ENCODE results near the gene URB1.

DNA sequence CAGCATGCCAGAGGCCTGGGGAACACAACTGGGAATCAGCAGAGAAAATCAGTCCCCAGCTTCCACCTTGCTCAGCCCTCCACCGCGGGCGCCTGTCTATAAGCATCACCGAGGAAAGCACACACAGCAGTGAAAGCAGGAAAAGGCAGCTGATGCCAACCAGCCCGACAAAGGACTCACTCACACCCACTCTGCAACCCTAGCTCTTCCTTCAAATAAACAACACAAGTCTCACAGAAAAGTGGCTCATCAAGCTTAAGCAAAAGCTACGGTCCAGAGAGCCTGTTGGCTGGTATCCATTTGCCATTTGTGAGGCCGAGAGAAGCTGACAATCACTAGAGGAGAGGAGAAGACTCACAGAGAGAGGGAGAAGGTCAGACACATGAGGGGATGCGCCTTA, 67.1 kb downstream of the URB1 start:
- no peak for TF ChIP-seq ZNF785 (CRISPR knock-in tag; IDR thresholded peaks at IDR 0.05)
- no peak for TF ChIP-seq ZFP1 (CRISPR knock-in tag; IDR thresholded peaks at IDR 0.05)
- no peak for TF ChIP-seq SMARCC2 (IDR thresholded peaks at IDR 0.05; ENCODE audit: low read depth)
- no peak for TF ChIP-seq FOXK1 (CRISPR knock-in tag; IDR thresholded peaks at IDR 0.05; ENCODE audit: borderline replicate concordance)
- TF ChIP-seq NONO (IDR thresholded peaks at IDR 0.05; ENCODE audit: low read depth in 2 of 2, low read length in 1 of 2), result no peak
- TF ChIP-seq, protein P1, sequence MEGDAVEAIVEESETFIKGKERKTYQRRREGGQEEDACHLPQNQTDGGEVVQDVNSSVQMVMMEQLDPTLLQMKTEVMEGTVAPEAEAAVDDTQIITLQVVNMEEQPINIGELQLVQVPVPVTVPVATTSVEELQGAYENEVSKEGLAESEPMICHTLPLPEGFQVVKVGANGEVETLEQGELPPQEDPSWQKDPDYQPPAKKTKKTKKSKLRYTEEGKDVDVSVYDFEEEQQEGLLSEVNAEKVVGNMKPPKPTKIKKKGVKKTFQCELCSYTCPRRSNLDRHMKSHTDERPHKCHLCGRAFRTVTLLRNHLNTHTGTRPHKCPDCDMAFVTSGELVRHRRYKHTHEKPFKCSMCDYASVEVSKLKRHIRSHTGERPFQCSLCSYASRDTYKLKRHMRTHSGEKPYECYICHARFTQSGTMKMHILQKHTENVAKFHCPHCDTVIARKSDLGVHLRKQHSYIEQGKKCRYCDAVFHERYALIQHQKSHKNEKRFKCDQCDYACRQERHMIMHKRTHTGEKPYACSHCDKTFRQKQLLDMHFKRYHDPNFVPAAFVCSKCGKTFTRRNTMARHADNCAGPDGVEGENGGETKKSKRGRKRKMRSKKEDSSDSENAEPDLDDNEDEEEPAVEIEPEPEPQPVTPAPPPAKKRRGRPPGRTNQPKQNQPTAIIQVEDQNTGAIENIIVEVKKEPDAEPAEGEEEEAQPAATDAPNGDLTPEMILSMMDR (IDR thresholded peaks at IDR 0.05 in 2 of 3, conservative IDR thresholded peaks at IDR 0.05 in 1 of 3; ENCODE audit: insufficient read depth in 2 of 3, low read depth in 1 of 3, low read length in 3 of 3), result no peak
- TF ChIP-seq PHF8 (IDR thresholded peaks at IDR 0.05; ENCODE audit: borderline replicate concordance, low read length), result no peak
- no peak for TF ChIP-seq TBP (optimal IDR thresholded peaks at IDR 0.05; ENCODE audit: low read depth, low read length)
- TF ChIP-seq ZKSCAN3 (CRISPR knock-in tag; IDR thresholded peaks at IDR 0.05), result no peak
- TF ChIP-seq IRF2 (CRISPR knock-in tag; IDR thresholded peaks at IDR 0.05), result no peak
- TF ChIP-seq, protein P2, sequence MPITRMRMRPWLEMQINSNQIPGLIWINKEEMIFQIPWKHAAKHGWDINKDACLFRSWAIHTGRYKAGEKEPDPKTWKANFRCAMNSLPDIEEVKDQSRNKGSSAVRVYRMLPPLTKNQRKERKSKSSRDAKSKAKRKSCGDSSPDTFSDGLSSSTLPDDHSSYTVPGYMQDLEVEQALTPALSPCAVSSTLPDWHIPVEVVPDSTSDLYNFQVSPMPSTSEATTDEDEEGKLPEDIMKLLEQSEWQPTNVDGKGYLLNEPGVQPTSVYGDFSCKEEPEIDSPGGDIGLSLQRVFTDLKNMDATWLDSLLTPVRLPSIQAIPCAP (CRISPR knock-in tag; IDR thresholded peaks at IDR 0.05; ENCODE audit: borderline replicate concordance), result no peak
- TF ChIP-seq DPF2 (IDR thresholded peaks at IDR 0.05), result no peak
- no peak for TF ChIP-seq CREM (IDR thresholded peaks at IDR 0.05; ENCODE audit: low read depth)
- TF ChIP-seq, protein P3, sequence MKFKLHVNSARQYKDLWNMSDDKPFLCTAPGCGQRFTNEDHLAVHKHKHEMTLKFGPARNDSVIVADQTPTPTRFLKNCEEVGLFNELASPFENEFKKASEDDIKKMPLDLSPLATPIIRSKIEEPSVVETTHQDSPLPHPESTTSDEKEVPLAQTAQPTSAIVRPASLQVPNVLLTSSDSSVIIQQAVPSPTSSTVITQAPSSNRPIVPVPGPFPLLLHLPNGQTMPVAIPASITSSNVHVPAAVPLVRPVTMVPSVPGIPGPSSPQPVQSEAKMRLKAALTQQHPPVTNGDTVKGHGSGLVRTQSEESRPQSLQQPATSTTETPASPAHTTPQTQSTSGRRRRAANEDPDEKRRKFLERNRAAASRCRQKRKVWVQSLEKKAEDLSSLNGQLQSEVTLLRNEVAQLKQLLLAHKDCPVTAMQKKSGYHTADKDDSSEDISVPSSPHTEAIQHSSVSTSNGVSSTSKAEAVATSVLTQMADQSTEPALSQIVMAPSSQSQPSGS (CRISPR knock-in tag; IDR thresholded peaks at IDR 0.05), result no peak
